Activated T-helper 1 cell treated with Interleukin-2 at 50 U/mL for 16 hours (primary cell): ENCODE results near the gene STXBP1.

Experiments
- DNase-seq: peaks from one replicate; pipeline ENCODE4 v3.0.0-alpha.2; 2020; ENCODE audit warnings: low read depth

STXBP1 gene

DNA sequence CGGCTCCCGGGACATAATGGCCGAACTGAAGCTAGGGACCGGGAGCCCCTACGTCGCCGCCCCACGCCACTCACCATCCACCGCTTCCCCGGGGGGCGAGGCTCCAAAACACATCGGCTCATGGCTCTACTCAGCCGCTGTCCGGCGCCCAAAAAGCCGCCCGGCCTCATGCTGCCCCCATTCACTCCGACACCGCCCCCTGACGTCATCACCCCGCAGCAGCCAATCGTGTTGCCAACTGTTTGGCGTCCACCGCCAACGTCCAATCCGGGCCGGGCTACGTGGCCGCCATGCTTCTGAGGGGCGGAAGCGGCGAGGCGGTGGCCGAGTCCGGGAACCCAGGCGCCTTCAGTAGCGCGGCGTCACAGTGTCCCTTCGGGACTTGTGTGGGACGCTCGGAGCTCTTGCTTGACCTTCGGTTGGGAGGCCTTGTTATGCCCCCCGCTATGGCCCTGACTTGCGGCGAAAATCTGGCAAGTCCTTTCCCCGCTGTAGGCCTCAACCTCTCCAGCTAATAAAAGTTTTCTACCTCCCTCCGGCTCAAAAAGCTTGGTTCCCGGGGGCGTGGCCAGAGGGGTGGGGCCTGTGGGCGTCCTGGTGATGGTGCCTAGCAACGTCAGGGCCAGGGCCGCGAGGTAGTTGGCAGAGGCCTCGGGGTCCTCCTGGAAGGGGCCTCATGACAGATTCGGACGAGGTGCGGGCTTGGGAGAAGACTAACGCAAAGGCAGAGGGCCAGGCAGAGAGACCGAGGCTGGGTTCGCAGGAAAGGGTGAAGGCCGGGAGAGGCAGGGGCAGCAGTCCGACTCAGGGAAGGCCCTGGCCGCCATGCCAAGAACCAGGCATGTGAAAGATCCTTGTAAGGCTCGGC, 103.6 kb downstream of the STXBP1 start, which contains the start of the genes PTRH1 and TTC16:
Gene PTRH1 (minus strand): TSS at position 194 of the 868 bp plus-strand sequence. CDS start 24 bp downstream, at position 170.
Gene TTC16 (plus strand): TSS at position 610 of the 868 bp plus-strand sequence. CDS start 67 bp downstream, at position 677.
- DNase-seq, result peak; percentile 93

GRCh38 chr9:127716412-127716811, 104.3 kb downstream of the STXBP1 start:
- no peak for DNase-seq

DNA sequence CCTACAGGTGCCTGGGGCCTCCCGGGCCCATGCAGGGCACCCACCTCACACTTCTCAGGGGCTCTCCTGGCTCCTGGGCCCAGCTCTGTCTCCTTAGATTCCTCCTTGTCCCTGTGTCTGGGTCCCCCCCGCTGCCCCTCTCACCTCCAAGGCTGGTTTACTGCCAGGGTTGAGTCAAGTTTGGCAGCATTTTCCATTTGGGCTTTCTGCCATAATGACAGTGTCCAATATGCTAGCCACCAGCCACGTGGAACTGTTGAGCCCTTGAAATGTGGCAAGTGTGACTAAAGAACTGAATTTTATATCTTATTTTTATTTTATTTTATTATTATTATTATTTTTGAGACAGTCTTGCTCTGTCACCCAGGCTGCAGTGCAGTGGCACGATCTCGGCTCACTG, 105.7 kb downstream of the STXBP1 start:
- no peak for DNase-seq

DNA sequence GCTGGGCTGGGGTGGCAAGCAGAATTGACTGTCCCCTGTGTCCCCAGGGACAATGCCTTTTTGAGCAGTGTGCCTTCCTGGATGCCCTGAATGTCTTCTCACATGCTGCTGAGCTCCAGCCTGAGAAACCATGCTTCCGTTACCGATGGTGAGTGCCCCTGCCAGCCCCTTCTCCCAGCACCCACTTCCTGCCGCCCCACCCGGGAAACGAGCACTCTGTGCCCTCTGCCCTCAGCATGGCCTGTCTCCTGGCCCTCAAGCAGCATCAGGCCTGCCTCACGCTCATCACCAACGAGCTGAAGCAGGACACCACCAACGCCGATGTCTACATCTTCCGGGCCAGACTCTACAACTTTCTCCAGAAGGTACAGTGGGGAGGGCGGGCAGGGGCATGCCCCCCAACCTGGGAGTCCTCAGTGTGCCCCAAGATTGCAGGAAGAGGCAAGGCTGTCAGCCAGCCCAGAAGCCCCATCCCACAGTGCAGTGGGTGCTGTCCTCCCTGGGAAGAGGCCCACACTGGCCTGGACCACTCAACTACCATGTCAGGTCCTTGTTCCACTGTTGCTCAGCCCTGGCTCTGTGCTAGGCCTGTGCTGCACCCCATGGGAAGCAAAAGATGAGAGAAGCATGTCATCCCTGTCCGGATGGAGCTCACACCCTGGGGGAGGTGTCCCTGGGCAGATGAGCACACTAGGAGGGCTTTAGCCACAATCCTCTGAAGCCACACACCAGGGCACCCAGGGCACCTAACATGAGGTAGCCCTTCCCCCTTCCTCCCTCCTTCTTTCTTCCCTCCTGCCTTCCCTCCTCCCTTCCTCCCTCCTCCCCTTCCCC, 108.2 kb downstream of the STXBP1 start:
- no peak for DNase-seq

DNA sequence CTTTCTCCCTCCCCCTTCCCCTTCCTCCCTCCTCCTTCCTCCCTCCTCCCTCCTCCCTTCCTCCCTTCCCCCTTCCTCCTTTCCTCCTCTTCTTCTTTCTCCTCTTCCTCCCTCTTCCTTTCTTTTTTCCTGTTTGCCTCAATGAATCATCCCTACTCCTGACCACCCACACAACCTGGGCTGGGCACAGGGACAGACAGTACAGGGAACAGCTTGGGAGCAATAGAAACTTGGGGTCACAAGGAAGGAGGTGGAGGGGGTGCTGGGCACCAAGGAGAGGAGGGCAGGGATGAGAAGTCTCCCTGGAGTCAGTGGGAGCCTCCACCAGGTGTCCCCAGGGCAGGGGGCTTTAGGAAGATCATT, 108.8 kb downstream of the STXBP1 start:
- no peak for DNase-seq

DNA sequence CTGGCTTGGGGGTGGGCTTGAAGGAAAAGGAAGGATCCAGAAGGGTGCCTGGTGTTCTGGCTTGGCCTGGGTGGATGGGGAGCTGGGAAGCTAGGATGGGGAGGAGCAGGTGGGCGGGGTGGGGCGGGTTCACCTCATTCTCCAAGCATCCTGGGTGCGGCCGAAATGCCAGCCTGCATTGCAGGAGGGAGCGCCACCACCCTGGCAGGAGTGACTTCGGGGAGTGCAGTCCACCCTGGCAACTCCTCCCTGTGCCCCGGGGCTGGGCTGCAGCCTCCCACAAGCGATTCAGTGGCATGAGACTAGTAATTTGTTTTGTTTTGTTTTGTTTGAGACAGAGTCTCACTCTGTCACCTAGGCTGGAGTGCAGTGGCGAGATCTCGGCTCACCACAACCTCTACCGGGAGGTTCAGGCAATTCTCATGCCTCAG, 109.3 kb downstream of the STXBP1 start:
- no peak for DNase-seq

DNA sequence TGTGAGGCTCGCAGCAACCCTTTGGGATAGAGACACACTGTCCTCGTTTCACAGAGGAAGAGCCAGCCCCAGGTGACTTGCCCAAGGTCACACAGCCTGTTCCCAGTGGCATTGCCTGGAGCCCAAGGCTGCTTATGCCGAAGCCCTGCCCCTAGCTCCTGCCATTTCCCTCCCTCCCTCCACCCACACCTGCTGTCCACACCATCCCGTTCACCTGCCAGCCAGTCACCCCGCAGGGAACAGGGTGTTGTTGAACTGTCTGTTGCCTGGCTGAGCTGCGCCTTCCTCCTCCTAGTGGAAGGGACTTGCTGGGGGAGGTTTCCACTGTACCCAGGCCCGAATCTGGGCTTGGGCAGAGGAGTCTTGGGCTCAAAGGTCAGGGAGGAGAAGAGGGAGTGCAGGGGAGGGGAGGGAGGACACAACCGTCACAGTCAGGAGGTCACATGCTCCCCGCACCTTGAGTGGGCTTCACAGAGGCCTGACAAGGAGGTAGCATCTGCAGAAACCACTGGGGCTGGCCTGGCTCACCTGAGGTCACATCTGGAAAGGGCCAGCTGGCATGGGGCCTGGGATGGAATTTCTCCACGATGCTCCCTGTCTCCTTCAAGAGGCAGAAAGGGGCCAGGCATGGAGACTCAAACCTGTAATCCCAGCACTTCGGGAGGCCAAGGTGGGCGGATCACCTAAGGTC, 110.1 kb downstream of the STXBP1 start:
- DNase-seq, result no peak

DNA sequence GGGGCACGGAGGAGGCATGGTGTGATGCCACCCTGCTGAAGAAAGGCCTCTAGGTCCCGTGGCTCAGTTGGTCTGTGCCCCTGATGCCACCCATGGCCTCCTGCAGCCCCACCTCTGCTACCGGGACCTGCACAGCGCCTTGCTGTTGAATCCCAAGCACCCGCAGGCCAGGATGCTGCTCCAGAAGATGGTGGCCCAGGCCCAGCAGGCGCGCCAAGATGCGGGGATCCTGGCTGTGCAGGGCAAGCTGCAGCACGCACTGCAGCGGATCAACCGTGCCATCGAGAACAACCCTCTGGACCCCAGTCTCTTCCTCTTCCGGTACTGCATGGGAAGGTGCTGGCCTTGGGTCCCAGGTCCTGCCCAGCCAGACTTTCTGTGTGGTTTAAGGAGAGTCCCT, 110.9 kb downstream of the STXBP1 start:
- DNase-seq, result no peak

GRCh38 chr9:127723444-127723843, 111.4 kb downstream of the STXBP1 start:
- DNase-seq, result no peak

DNA sequence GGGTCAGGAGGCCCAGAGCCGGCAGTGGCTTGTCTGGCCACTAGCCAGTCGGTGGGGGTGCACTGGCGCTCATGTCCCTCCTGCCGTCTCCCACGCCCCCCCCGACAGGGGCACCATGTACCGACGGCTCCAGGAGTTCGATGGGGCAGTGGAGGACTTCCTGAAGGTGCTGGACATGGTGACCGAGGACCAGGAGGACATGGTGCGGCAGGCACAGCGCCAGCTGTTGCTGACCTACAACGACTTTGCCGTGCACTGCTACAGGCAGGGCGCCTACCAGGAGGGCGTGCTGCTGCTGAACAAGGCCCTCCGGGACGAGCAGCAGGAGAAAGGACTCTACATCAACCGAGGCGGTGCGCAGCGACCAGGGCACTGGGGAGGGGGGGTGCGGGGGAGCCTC, 111.9 kb downstream of the STXBP1 start:
- DNase-seq, result no peak

DNA sequence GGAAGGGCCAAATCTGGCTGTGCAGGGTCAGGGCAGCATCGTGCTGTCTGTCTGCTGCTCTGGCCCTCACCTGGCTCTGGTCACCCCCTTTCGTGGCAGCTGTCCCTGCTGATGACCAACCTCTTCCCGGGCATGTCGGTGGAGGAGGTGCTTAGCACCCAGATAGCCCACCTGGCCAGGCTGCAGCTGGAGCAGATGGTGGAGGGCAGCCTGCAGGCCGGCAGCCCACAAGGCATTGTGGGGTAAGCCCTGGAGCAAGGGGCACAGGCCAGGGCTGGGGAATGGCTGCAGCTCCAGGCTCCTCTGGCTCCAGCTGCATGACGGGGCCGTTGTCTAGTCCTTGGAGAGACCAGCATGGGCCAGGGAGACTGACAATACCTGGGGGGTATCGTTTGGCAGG, 114.8 kb downstream of the STXBP1 start:
- no peak for DNase-seq

GRCh38 chr9:127728808-127729207, 116.7 kb downstream of the STXBP1 start:
- DNase-seq, result no peak

GRCh38 chr9:127729522-127730256, 117.6 kb downstream of the STXBP1 start:
- DNase-seq, result no peak

DNA sequence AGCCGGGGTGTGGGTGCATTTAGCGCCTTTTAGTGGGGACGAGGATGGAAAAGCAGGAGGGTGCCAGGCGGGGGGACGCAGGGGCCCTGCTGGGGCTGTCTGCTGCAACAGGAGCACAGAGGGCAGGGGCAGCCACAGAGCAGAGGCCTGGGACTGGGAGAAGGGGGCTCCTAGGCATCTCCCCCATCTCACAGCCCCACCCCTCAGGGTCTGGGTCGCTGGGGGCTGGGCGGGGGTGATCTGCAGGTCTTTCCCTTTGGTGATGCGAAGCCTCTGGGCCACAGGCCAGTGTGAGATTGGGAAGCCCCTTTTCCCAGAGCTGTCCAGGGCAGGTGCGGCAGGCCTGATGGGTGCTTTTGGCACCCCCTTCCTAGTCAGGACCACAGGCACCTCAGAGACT, 118.2 kb downstream of the STXBP1 start:
- no peak for DNase-seq

- DNase-seq, result no peak
Observed at GRCh38 chr9:127730799-127731410, 118.8 kb downstream of the STXBP1 start.

- no peak for DNase-seq
Observed at GRCh38 chr9:127731938-127732337, 119.9 kb downstream of the STXBP1 start.

- DNase-seq, result no peak
Observed at GRCh38 chr9:127732444-127732843, 120.4 kb downstream of the STXBP1 start.

- DNase-seq, result no peak
Observed at GRCh38 chr9:127733614-127734013, 121.5 kb downstream of the STXBP1 start.

GRCh38 chr9:127734247-127734746, 122.2 kb downstream of the STXBP1 start:
- no peak for DNase-seq

DNA sequence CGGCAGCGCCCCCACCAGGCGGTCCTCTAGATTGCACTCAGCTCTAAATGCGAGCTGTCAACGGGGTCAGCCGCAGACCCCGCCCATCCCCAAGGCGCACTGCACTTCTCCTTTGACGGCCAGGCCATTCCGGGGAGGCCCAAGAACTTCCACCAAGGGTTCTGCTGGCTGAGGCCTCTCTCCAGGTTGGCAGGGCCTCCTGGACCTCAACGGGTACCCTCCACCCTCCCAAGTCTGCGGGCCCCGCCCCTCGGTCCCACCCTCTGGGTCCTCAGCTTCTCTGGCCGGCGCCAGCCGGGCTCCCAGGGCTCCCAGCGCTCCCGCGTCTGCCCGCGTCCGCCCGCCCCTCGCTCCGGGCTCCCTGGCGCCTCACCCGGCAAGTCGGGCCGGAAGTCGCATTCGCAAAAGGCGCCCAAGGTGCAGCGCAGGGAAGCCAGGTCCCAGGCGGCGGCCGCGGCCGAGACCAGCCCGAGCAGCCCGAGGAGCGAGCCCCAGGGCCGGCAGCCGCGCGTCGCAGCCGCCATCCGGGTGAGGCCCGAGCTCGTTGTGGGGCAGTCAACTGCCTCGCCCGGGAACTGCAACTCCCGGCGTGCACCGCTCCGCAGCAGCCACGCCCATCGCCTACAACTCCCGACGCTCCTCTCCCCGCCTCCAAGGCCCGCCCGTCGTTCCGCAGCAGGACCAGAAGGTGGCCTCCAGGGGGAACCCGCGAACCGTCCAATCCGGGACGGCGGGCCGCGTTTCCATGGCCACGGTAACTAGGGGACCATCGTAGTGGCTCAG, 122.9 kb downstream of the STXBP1 start, which contains the start of gene TOR2A:
Gene TOR2A (minus strand): TSS at position 548 of the 783 bp plus-strand sequence. CDS start 24 bp downstream, at position 524.
- peak; percentile 95 for DNase-seq
